ENCODE measurements around the gene RFX4. TPM values are rescaled to one million over a fixed set of nuclear protein-coding genes. Genes with fewer than 3 reads are reported as not detected.
A peak's percentile ranks its signal among the peaks of the same experiment; 100 is the strongest.

The RFX4 gene
- total RNA-seq, 6 donors from 2014 or later = not detected

GRCh38 chr12:106633451-106633823 lies 50.6 kb downstream of the RFX4 start:
- H3K27me3 ChIP-seq = no peaks in the 10 kb centered on the region
- no peaks in the 10 kb centered on the region for H3K4me1 ChIP-seq
- DNase-seq (no peak), ATAC-seq (ENCODE audit: low FRiP score in 2 of 2) (no peak)
- 86 to 87% methylated on average over 1 of the region's 1 CpG for WGBS, 2 donors
- TF ChIP-seq EP300 (IDR thresholded peaks at IDR 0.05) = no peak
- TF ChIP-seq POLR2A (IDR thresholded peaks at IDR 0.05) = no peak
- TF ChIP-seq POLR2AphosphoS5 (IDR thresholded peaks at IDR 0.05) = no peak
- TF ChIP-seq, protein P1, sequence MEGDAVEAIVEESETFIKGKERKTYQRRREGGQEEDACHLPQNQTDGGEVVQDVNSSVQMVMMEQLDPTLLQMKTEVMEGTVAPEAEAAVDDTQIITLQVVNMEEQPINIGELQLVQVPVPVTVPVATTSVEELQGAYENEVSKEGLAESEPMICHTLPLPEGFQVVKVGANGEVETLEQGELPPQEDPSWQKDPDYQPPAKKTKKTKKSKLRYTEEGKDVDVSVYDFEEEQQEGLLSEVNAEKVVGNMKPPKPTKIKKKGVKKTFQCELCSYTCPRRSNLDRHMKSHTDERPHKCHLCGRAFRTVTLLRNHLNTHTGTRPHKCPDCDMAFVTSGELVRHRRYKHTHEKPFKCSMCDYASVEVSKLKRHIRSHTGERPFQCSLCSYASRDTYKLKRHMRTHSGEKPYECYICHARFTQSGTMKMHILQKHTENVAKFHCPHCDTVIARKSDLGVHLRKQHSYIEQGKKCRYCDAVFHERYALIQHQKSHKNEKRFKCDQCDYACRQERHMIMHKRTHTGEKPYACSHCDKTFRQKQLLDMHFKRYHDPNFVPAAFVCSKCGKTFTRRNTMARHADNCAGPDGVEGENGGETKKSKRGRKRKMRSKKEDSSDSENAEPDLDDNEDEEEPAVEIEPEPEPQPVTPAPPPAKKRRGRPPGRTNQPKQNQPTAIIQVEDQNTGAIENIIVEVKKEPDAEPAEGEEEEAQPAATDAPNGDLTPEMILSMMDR (IDR thresholded peaks at IDR 0.05) = no peak
- H3K4me3 ChIP-seq = no peak overlapping the region
- no peaks in the 10 kb centered on the region for H3K36me3 ChIP-seq
- H3K9me3 ChIP-seq = no peaks in the 10 kb centered on the region
- no peak overlapping the region for H3K27ac ChIP-seq

DNA sequence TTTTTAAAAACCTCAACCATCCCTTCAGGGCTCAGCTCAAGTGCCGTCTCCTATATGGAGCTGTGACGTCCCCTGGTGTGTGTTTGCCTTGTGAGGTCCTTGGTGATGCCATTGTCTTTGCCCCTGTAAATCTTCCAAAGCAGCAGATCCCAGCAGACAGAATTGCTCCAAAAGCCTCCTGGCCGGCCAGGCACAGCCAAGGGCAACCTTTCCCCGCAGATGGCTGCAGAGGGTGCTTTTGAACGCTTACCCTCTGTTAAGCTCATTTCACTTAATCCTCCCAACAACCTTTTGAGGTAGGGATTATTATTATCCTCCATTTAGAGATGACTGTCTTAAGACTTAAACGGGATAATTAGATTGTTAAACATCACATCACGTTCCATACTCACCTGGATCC lies 51.4 kb downstream of the RFX4 start:
- no peaks in the 10 kb centered on the region for H3K9me3 ChIP-seq
- no peak overlapping the region for H3K4me3 ChIP-seq
- DNase-seq = no peak
- TF ChIP-seq POLR2AphosphoS5 (IDR thresholded peaks at IDR 0.05) = no peak
- TF ChIP-seq EP300 (IDR thresholded peaks at IDR 0.05) = no peak
- TF ChIP-seq, protein P1 (IDR thresholded peaks at IDR 0.05) = no peak
- no peak for TF ChIP-seq POLR2A (IDR thresholded peaks at IDR 0.05)
- 78 to 79% methylated on average over 7 of the region's 7 CpGs for WGBS, 2 donors
- ATAC-seq (ENCODE audit: low FRiP score in 2 of 2) = no peak
- no peak overlapping the region for H3K27ac ChIP-seq
- H3K4me1 ChIP-seq = no peaks in the 10 kb centered on the region
- H3K36me3 ChIP-seq = no peaks in the 10 kb centered on the region
- H3K27me3 ChIP-seq = no peaks in the 10 kb centered on the region

DNA sequence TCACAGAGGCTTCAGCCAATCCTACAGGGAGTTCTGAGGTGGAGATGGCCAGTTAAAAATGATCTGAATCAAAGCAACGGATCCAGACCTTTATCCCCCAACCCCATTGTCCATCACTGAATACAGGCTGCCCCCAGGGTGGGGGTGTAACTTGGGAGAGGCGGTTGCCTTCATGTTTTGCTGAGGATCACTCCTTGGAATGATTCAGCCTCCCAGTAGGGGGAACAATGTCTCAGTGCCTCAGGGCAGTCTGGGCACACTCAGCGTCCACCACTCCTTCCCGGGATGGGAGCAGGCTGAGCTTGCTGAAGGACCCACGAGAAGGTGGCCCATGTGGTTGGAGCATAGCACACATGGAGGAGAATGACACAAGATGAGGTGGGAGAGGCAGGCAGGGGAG lies 60.2 kb downstream of the RFX4 start:
- 60 to 76% methylated on average over 5 of the region's 5 CpGs for WGBS, 2 donors
- no peaks in the 10 kb centered on the region for H3K9me3 ChIP-seq
- H3K36me3 ChIP-seq = no peaks in the 10 kb centered on the region
- TF ChIP-seq POLR2AphosphoS5 (IDR thresholded peaks at IDR 0.05) = no peak
- TF ChIP-seq, protein P1 (IDR thresholded peaks at IDR 0.05) = no peak
- no peak for TF ChIP-seq POLR2A (IDR thresholded peaks at IDR 0.05)
- no peak for TF ChIP-seq EP300 (IDR thresholded peaks at IDR 0.05)
- DNase-seq (no peak), ATAC-seq (ENCODE audit: low FRiP score in 2 of 2) (no peak)
- H3K27me3 ChIP-seq = no peaks in the 10 kb centered on the region
- H3K4me3 ChIP-seq = no peak overlapping the region
- H3K4me1 ChIP-seq = no peaks in the 10 kb centered on the region
- H3K27ac ChIP-seq = no peak overlapping the region

DNA sequence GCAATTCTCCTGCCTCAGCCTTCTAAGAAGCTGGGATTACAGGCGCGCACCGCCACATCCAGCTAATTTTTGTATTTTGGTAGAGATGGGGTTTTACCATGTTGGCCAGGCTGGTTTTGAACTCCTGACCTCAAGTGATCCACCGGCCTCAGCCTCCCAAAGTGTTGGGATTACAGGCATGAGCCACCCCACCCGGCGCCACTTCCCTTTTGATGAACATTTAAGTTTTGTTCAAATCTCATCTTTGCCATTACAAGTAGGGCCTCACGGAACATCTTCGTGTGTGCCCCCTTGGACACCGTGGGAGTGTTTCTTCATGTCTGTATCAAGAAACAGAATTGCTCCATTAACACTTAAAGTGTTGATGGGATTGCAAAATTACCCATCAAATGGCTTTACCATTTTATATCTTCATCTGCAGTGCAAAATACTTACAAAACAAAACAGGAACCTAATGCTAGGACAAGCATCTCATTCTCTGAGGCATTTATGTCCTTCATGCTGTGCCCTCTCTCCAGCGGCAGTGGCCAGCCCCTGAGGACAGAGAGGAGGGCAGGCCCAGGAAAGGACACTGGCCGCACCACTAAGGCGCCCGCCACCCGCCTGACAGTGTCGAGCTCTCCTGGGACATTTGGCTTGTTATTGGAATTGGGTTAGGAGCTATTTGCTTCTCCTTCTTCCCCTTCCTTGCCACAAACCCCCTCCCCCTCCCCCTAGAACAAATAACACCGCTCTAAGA lies 61.7 kb downstream of the RFX4 start:
- H3K27ac ChIP-seq = no peak overlapping the region
- ATAC-seq (ENCODE audit: low FRiP score in 2 of 2) = no peak
- H3K4me3 ChIP-seq = no peak overlapping the region
- no peak for TF ChIP-seq POLR2A (IDR thresholded peaks at IDR 0.05)
- TF ChIP-seq, protein P1 (IDR thresholded peaks at IDR 0.05) = no peak
- TF ChIP-seq EP300 (IDR thresholded peaks at IDR 0.05) = no peak
- no peaks in the 10 kb centered on the region for H3K9me3 ChIP-seq
- H3K36me3 ChIP-seq = no peaks in the 10 kb centered on the region
- WGBS, 2 donors = 82 to 85% methylated on average over 16 of the region's 16 CpGs
- no peaks in the 10 kb centered on the region for H3K4me1 ChIP-seq
- no peaks in the 10 kb centered on the region for H3K27me3 ChIP-seq
- DNase-seq = peak in 1 of 2 donors; percentile 34

DNA sequence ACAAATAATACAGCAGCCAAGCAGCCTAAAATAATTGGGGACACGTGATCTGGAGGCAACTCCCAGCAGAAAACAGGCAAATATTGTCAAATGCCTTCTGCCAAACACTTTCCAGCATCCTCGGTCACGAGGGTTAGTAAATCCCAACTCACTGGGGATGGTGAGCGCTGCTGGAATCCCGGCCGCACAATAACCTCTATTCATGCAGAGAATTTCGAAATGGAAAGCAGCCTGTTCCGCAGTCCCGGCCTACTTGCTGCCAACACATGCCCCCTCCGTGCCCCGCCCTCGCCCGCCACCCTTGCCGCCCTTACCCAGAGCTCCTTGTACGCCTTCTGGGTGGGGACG lies 62.2 kb downstream of the RFX4 start:
- Histone ChIP-seq H3K27ac (no peak overlapping the region), H3K4me1 (no peaks in the 10 kb centered on the region), H3K4me3 (no peak overlapping the region), H3K27me3 (no peaks in the 10 kb centered on the region), H3K9me3 (no peaks in the 10 kb centered on the region), H3K36me3 (no peaks in the 10 kb centered on the region)
- WGBS, 2 donors = 56 to 72% methylated on average over 16 of the region's 16 CpGs
- DNase-seq = peak; percentile 47 to 86
- no peak for TF ChIP-seq POLR2AphosphoS5 (IDR thresholded peaks at IDR 0.05)
- TF ChIP-seq POLR2A (IDR thresholded peaks at IDR 0.05) = no peak
- TF ChIP-seq, protein P1 (IDR thresholded peaks at IDR 0.05) = no peak
- no peak for TF ChIP-seq EP300 (IDR thresholded peaks at IDR 0.05)
- peak in 1 of 2 donors; percentile 47 for ATAC-seq (ENCODE audit: low FRiP score in 2 of 2)

Data from upper lobe of left lung (tissue), 6 donors.